Iris pigment epithelial cell (primary cell): ENCODE results near the gene SZT2.
"Not testable (repeated sequence)": the region's sequence is repeated elsewhere in the genome, so short reads cannot be mapped to it uniquely, and the experiment has no call there.

ENCODE experiments used
- DNase-seq: peaks from one replicate; pipeline ENCODE4 v3.0.0-alpha.2; 2011; ENCODE audit warnings: low read depth

SZT2 gene

DNA sequence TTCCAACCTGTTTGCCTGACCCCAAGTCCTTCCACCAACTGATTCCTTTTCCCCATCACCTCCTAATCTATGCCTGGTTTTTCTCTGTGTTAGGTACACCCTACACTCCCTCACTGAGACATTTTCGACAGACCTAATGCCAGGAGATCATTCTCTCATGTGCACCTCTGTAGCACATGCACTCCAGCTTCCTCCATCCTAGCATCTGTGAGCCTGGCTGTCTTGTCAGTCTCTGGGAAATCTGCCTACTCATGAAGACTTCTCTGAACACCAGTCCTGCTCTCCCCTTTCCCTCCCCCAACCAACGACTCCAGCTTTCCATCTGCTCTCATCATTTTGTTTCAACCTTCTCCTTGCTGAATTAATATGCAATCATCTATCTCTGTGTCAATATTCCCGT is 1.1 kb upstream of the SZT2 start:
- DNase-seq: no peak

DNA sequence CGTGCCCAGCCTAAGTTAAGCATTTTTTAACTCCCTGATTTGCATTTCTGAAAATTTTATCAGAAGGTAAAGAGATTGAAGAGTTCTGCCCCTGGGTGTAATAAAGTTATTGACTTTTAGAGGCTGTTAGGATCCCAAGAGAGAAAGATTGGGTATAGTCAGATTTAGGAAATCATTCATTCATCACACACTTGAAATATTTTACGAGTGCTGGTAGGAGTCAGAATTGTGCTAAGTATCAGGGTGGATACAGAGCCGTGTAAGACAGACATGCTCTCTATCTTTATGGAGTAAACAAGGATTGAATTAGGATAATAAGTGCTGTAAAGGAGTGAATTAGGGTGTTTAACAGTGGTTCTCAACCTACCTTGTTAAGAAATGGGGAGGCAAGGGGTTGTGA is 3.0 kb downstream of the SZT2 start:
- DNase-seq: no peak

GRCh38 chr1:43395523-43395922 is 5.8 kb downstream of the SZT2 start:
- DNase-seq: no peak

- no peak for DNase-seq
Measured at GRCh38 chr1:43396059-43396458, 6.4 kb downstream of the SZT2 start.

GRCh38 chr1:43398227-43398626 is 8.5 kb downstream of the SZT2 start:
- DNase-seq: no peak

DNA sequence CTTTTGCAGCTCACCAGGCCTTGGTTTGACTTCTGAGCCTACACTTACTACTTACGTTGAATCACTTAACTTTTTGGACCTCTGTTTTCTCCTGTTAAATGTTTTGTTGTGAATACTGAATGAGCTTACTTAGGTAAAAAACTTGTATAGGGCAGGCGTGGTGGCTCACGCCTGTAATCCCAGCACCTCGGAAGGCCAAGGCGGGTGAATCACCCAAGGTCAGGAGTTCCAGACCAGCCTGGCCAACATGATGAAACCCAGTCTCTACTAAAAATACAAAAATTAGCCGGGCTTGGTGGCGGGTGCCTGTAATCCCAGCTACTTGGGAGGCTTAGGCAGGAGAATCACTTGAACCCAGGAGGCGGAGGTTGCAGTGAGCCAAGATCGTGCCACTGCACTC is 10.7 kb downstream of the SZT2 start:
- not testable (repeated sequence) for DNase-seq

DNA sequence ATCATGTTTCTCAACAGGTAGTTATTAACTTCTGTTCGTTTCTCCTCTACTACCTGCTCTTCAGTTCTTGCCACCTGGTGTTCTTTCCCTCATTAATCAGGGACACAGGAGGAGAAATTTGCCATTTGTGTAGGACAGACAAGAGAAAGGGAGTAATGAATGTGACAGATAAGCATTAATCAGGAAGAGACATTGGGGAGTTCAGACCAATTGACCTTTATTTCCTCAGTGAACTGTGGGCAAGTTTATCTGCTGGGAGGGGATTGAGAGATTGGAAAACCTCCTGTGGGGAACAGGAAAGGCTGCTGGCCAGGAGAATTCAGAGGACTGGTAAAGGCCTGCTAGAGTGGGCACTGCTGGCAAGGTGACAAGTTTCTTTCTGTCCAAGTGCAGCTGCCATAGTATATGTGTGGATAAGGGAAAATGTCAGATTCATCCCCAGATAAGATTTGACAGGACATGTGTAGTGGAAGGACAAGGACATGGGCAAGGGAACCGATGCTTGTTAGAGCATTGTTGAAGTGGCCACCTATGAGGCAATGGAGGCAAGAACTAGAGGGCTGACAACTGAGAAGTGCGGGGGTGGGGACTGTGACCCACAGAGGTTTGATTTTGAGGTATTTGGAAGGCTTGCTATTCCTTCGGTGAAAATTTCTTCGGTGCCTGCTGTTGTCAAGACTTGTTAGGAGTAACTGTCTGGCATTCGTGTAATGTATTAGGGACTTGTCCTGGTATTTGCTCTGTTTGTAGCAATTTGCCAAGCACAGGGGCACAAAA is 12.6 kb downstream of the SZT2 start:
- DNase-seq: no peak

GRCh38 chr1:43404353-43404752 is 14.7 kb downstream of the SZT2 start:
- no peak for DNase-seq

DNA sequence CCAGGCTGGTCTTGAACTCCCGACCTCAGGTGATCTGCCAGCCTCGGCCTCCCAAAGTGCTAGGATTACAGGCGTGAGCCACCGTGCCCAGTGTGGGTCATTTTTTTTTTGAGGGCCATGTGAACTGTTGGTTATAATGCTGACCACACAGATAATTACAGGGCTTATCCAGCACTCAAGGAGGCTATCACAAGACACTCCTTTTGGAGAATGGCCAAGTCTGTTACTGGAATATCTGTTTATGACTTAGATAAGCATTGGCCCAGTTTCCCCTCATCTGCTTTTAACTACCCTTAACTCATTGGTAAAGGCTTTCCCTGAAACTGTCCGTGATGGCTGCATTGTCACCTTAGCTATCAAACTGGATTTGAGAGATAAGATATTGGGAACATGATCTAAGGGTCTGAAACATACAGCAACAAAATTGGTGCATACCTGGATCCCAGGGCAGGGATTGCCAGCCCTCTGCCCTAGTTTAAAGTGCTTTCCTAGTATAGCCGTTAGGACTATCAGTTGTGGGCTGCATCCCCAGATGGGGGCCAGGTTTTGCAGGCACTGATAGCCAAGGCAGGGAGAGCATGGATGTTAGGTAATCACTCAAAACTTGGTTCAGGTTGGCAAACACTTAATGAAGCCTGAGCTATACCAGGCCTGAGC is 15.6 kb downstream of the SZT2 start:
- DNase-seq: peak; percentile 66

DNA sequence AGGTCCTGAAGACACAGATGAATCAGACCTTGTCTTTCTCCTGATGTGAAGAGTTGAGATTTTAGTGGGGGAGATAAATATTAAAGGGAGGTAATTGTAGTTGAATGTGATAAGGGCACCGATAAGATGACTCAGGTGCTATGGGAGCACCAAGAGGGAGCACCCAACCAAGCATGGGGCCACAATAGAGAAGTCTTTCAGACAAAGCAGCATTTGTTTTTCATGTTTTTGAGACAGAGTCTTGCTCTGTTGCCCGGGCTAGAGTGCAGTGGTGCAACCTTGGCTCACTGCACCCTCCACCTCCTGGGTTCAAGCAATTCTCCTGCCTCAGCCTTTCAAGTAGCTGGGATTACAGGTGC is 16.2 kb downstream of the SZT2 start:
- DNase-seq: no peak

DNA sequence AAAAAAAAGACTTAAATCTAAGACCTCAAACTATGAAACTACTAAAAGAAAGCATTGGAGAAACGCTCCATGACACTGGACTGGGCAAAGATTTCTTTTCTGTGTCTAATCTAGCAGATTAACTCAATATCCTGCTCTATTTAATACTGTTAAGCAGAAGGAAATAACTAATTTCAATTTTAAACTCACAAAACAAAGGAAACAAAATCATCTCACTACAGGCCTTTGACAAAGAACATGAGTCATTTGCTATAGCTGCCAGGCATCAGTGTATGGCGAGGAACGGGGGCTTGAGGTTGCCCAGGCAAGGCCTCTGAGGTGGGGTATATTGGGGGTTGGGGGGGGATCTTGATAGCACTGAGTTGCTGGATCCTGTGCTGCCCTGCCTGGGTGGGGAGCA is 20.9 kb downstream of the SZT2 start:
- no peak for DNase-seq

DNA sequence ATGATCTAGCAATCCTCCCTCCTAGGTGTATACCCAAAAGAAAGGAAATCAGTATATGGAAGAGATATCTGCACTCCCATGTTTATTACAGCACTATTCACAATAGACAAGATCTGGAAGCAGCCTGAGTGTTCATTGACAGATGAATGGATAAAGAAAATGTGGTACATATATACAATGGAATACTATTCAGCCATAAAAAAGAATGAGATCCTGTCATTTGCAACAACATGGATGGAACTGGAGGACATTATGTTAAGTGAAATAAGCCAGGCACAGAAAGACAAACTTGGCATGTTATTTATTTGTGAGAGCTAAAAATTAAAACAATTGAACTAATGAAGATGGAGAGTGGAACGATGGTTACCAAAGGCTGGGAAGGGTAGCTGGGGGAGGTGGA is 23.7 kb downstream of the SZT2 start:
- not testable (repeated sequence) for DNase-seq

- peak; percentile 52 for DNase-seq
Measured at GRCh38 chr1:43414634-43415223, 25.0 kb downstream of the SZT2 start.

GRCh38 chr1:43415901-43416300 is 26.2 kb downstream of the SZT2 start:
- no peak for DNase-seq

- DNase-seq: no peak
Measured at GRCh38 chr1:43418858-43419257, 29.2 kb downstream of the SZT2 start.

- DNase-seq: no peak
Measured at GRCh38 chr1:43419627-43420425, 30.1 kb downstream of the SZT2 start.

GRCh38 chr1:43420874-43421273 is 31.2 kb downstream of the SZT2 start:
- DNase-seq: no peak

GRCh38 chr1:43421396-43421795 is 31.7 kb downstream of the SZT2 start:
- DNase-seq: no peak

GRCh38 chr1:43421976-43422750 is 32.5 kb downstream of the SZT2 start:
- no peak for DNase-seq

DNA sequence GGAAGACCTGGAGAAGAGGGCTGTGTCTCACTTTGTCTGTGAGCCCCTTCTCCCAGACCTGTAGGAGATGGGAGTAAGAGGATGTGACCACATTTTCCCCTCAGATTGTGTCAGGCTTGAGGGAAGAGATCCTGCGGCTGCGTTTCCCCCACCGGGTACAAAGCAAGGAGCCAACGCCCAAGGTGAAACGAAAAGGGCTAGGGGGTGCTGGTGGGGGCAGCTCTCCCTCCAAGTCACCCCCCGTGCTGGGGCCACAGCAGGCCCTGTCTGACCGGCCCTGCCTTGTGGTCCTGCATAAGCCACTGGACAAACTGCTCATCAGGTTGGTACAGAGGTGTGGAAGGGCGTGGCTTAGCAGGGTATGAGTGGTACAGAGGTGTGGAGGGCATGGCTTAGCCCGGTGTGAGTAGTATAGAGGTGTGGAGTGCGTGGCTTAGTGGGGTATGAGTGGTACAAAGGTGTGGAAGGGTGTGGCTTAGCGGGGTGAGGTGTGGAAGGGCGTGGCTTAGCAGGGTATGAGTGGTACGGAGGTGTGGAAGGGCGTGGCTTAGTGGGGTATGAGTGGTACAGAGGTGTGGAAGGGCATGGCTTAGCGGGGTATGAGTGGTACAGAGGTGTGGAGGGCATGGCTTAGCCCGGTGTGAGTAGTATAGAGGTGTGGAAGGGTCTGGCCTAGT is 33.4 kb downstream of the SZT2 start:
- no peak for DNase-seq
